GM18951 (cell line): ENCODE results near the gene TMEM72.

ENCODE experiments used
- POLR2A ChIP-seq: IDR thresholded peaks from 4 replicates; pipeline ENCODE4 v1.6.1; 2011; ENCODE audit warnings: mild to moderate bottlenecking; ENCODE audit not compliant: insufficient read length, insufficient read depth; ENCODE audit errors: extremely low read depth
- in situ Hi-C: fragments of 300-500 bp; cut with MboI; formaldehyde crosslinking; loops from one replicate; pipeline ENCODE4 v1.12.0; 2022; ENCODE audit warnings: low sequenced_read_pairs, mixed read lengths, inconsistent platforms; ENCODE audit not compliant: unreplicated experiment

TMEM72 gene

DNA sequence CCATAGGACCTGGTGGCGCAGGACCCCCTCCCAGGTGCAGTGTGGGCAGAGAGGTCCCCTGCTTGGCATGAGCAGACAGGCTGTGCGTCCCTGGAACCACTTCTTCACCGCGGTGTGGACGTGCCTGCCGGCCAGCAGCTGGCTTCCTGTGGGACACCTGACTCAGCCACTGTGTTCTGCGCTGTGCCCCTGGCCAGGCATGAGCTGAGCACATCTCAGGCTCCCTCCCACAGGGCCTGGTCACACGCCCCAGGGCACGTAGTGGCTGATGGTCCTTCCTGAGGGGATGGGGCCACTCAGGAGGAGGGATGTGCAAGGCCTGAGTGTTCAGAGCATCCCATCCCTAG, 71.0 kb downstream of the TMEM72 start:
- no peak for TF ChIP-seq POLR2A
- in situ Hi-C loops: no loop called here

- in situ Hi-C loops: no loop called here
These were observed 71.4 kb downstream of the TMEM72 start for GRCh38 chr10:44982496-44982895.

GRCh38 chr10:44983066-44983894, 72.1 kb downstream of the TMEM72 start:
- in situ Hi-C loops: no loop called here

More at GRCh38 chr10:44982496-44982895, 71.4 kb downstream of the TMEM72 start:
- TF ChIP-seq POLR2A: no peak

DNA sequence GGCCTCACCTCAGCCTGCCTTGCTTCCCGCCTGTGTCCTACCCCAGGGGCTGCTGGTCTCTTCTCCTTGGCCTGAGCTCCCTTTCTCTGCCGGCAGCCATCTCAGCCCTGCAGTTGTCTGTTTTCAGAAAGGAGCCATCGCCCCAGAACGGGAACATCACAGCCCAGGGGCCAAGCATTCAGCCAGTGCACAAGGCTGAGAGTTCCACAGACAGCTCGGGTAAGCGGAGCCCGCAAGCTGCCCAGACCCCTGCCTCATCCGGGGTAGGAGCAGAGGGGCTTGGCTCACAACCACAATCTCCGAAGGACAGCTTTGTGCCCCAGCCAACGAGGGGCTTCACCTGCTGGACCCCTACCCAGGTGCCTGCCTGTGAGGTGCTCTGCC, 72.8 kb downstream of the TMEM72 start:
- in situ Hi-C loops: no loop called here
- TF ChIP-seq POLR2A: no peak

More at GRCh38 chr10:44983066-44983894, 72.1 kb downstream of the TMEM72 start:
- TF ChIP-seq POLR2A: no peak

GRCh38 chr10:44984671-44985101, 73.5 kb downstream of the TMEM72 start:
- in situ Hi-C loops: no loop called here
- no peak for TF ChIP-seq POLR2A

DNA sequence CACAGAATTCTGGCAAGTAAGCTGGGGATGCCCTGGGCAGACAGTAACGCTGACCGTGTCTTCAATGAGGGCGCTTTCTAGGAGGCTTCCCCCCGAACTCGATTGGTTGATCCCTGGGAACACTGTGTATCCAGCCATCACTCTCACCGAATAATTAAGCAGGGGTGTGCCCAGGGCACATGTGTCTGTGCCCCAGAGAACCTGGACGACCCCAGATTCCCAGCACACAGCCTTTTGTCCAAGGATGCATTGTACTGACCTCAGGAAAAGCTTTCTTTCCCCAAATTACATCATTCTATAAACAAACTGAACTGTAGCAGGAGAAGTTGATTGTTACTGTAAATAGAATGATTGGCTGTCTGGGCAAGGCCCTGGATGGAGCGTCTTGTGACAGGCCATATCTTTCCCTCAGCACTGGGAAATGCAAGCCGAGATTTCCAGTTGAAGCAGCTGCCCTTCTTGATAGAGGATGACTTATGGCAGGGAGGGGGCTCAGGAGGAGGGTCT, 74.1 kb downstream of the TMEM72 start:
- in situ Hi-C loops: no loop called here

GRCh38 chr10:44986179-44986578, 75.0 kb downstream of the TMEM72 start:
- in situ Hi-C loops: no loop called here
- no peak for TF ChIP-seq POLR2A

More for the DNA sequence above, 74.1 kb downstream of the TMEM72 start:
- TF ChIP-seq POLR2A: no peak
